MM.1S (cell line): Measurements from ENCODE around the gene AMY1C.
"Not testable (repeated sequence)": the region's sequence is repeated elsewhere in the genome, so short reads cannot be mapped to it uniquely, and the experiment has no call there.

Experiments used
- DNase-seq: peaks from one replicate; pipeline ENCODE4 v3.0.0-alpha.2; 2015
- H2AFZ ChIP-seq: fragments of 300-600 bp; sonication (generic); 2 replicates; pipeline ENCODE4 v1.6.0; 2016; ENCODE audit warnings: antibody characterized with exemption, low read length
- H3F3A ChIP-seq: fragments of 300-600 bp; sonication (generic); 2 replicates; pipeline ENCODE4 v1.6.1; 2016; ENCODE audit warnings: mild to moderate bottlenecking, antibody characterized with exemption, low read length, moderate library complexity, mixed read lengths; ENCODE audit not compliant: insufficient read depth
- H3K27ac ChIP-seq: fragments of 300-600 bp; sonication (generic); 2 replicates; pipeline ENCODE4 v1.5.1; 2016; ENCODE audit warnings: mild to moderate bottlenecking, low read length
- H3K27me3 ChIP-seq: fragments of 300-600 bp; sonication (generic); replicated peaks from 2 replicates; pipeline ENCODE4 v1.6.0; 2016; ENCODE audit warnings: low read length; ENCODE audit not compliant: insufficient read depth
- H3K36me3 ChIP-seq: fragments of 300-600 bp; sonication (generic); replicated peaks from 2 replicates; pipeline ENCODE4 v1.6.1; 2016; ENCODE audit warnings: mild to moderate bottlenecking, low read length, mixed read lengths; ENCODE audit not compliant: insufficient read depth
- H3K4me1 ChIP-seq: fragments of 300-600 bp; sonication (generic); 2 replicates; pipeline ENCODE4 v1.6.1; 2016; ENCODE audit warnings: low read length, mixed read lengths
- H3K4me2 ChIP-seq: fragments of 300-600 bp; sonication (generic); 2 replicates; pipeline ENCODE4 v1.6.0; 2016; ENCODE audit warnings: low read depth, low read length
- H3K4me3 ChIP-seq: fragments of 300-600 bp; sonication (generic); 2 replicates; pipeline ENCODE4 v1.5.1; 2016; ENCODE audit warnings: low read length, mixed read lengths
- H3K79me2 ChIP-seq: fragments of 300-600 bp; sonication (generic); 2 replicates; pipeline ENCODE4 v1.6.1; 2016; ENCODE audit warnings: mixed run types, low read length, mixed read lengths
- H3K9ac ChIP-seq: fragments of 300-600 bp; sonication (generic); 2 replicates; pipeline ENCODE4 v1.6.1; 2016; ENCODE audit warnings: low read length, mixed read lengths
- H3K9me2 ChIP-seq: fragments of 300-600 bp; sonication (generic); replicated peaks from 2 replicates; pipeline ENCODE4 v1.6.1; 2016; ENCODE audit warnings: mild to moderate bottlenecking, low read length, mixed read lengths; ENCODE audit not compliant: insufficient read depth
- H3K9me3 ChIP-seq: fragments of 300-600 bp; sonication (generic); replicated peaks from 2 replicates; pipeline ENCODE4 v1.6.1; 2016; ENCODE audit warnings: mild to moderate bottlenecking, low read length, mixed read lengths; ENCODE audit not compliant: insufficient read depth
- H4K20me1 ChIP-seq: fragments of 300-600 bp; sonication (generic); 2 replicates; pipeline ENCODE4 v1.6.1; 2016; ENCODE audit warnings: mild to moderate bottlenecking, low read length, moderate library complexity, mixed read lengths; ENCODE audit not compliant: insufficient read depth
- CTCF ChIP-seq: fragments of 300-600 bp; sonication (generic); IDR thresholded peaks from 2 replicates; pipeline ENCODE4 v1.5.1; 2016; ENCODE audit warnings: antibody characterized with exemption, low read length, mixed read lengths
- EZH2 ChIP-seq: fragments of 300-600 bp; sonication (generic); optimal IDR thresholded peaks from 2 replicates; pipeline ENCODE3; 2017; ENCODE audit warnings: low read depth, mild to moderate bottlenecking, antibody characterized with exemption, low read length, mixed read lengths
- EZH2phosphoT487 ChIP-seq: fragments of 300-600 bp; sonication (generic); IDR thresholded peaks from 2 replicates; pipeline ENCODE4 v1.6.1; 2018; ENCODE audit warnings: antibody characterized with exemption, low read length

AMY1C gene

GRCh38 chr1:103738031-103738430 is 11.7 kb upstream of the AMY1C start:
- not testable (repeated sequence) for H3K9me3 ChIP-seq, H3K4me2 ChIP-seq, H2AFZ ChIP-seq, H3K4me3 ChIP-seq, H3K27me3 ChIP-seq, H3K9ac ChIP-seq, H3K36me3 ChIP-seq, DNase-seq, H3K79me2 ChIP-seq, H3K9me2 ChIP-seq, H3K27ac ChIP-seq, H3F3A ChIP-seq, H4K20me1 ChIP-seq, H3K4me1 ChIP-seq

GRCh38 chr1:103744449-103744848 is 5.2 kb upstream of the AMY1C start:
- H3K9ac ChIP-seq, H3K4me1 ChIP-seq, H3K4me2 ChIP-seq, DNase-seq, H3K27ac ChIP-seq, H3K79me2 ChIP-seq, H3F3A ChIP-seq, H3K9me3 ChIP-seq, H2AFZ ChIP-seq, H3K4me3 ChIP-seq, H3K36me3 ChIP-seq, H4K20me1 ChIP-seq, H3K27me3 ChIP-seq, H3K9me2 ChIP-seq: not testable (repeated sequence)

GRCh38 chr1:103745040-103745439 is 4.7 kb upstream of the AMY1C start:
- not testable (repeated sequence) for H3K9ac ChIP-seq, H3K9me2 ChIP-seq, H3K4me3 ChIP-seq, H3K4me2 ChIP-seq, H3K79me2 ChIP-seq, H4K20me1 ChIP-seq, H3K9me3 ChIP-seq, H3K27me3 ChIP-seq, H3F3A ChIP-seq, H3K4me1 ChIP-seq, H3K27ac ChIP-seq, DNase-seq, H2AFZ ChIP-seq, H3K36me3 ChIP-seq

- not testable (repeated sequence) for H3K9ac ChIP-seq, H3K27ac ChIP-seq, H2AFZ ChIP-seq, H3K4me3 ChIP-seq, H3K9me3 ChIP-seq, DNase-seq, H4K20me1 ChIP-seq, H3F3A ChIP-seq, H3K4me2 ChIP-seq, H3K27me3 ChIP-seq, H3K36me3 ChIP-seq, H3K9me2 ChIP-seq, H3K4me1 ChIP-seq, H3K79me2 ChIP-seq
Observed at GRCh38 chr1:103748273-103748672, 1.4 kb upstream of the AMY1C start.

- DNase-seq: no peak
- H4K20me1 ChIP-seq: no peaks in the 10 kb centered on the region
- H3K9ac ChIP-seq: no peak overlapping the region
- no peak overlapping the region for H3K4me2 ChIP-seq
- TF ChIP-seq CTCF (no peak), EZH2phosphoT487 (no peak), EZH2 (no peak)
- H2AFZ ChIP-seq: no peak overlapping the region
- H3K27ac ChIP-seq: no peak overlapping the region
- H3K36me3 ChIP-seq: no peaks in the 10 kb centered on the region
- no peaks in the 10 kb centered on the region for H3K4me1 ChIP-seq
- H3K4me3 ChIP-seq: no peak overlapping the region
- no peaks in the 10 kb centered on the region for H3K9me2 ChIP-seq
- H3K27me3 ChIP-seq: no peaks in the 10 kb centered on the region
- no peaks in the 10 kb centered on the region for H3K79me2 ChIP-seq
- no peaks in the 10 kb centered on the region for H3K9me3 ChIP-seq
- no peaks in the 10 kb centered on the region for H3F3A ChIP-seq
Observed at GRCh38 chr1:103761896-103762295, 12.2 kb downstream of the AMY1C start.
